H9 (cell line): Measurements from ENCODE around the gene TMEM182. TPM values are rescaled to one million over a fixed set of nuclear protein-coding genes. Genes with fewer than 3 reads are reported as not detected.

Source experiments
- DNase-seq: peaks from one replicate; pipeline ENCODE4 v3.0.0-alpha.2; 2017
- H2AFZ ChIP-seq: one replicate; pipeline ENCODE4 v1.6.1; 2013; ENCODE audit warnings: mild to moderate bottlenecking, low read length, control low read depth, moderate library complexity
- H2AK5ac ChIP-seq: 2 replicates; pipeline ENCODE4 v1.6.1; 2013; ENCODE audit warnings: low read length, control low read depth, mixed read lengths; ENCODE audit not compliant: insufficient read length
- H2BK120ac ChIP-seq: one replicate; pipeline ENCODE4 v1.6.1; 2013; ENCODE audit warnings: low read depth, mild to moderate bottlenecking, low read length, control low read depth, inconsistent platforms; ENCODE audit not compliant: poor library complexity, severe bottlenecking
- H2BK12ac ChIP-seq: 2 replicates; pipeline ENCODE4 v1.6.1; 2013; ENCODE audit warnings: low read length, control low read depth, mixed read lengths, low read depth; ENCODE audit not compliant: insufficient read length
- H2BK15ac ChIP-seq: 2 replicates; pipeline ENCODE4 v1.6.1; 2013; ENCODE audit warnings: low read depth, low read length, control low read depth
- H2BK20ac ChIP-seq: one replicate; pipeline ENCODE4 v1.6.1; 2013; ENCODE audit warnings: low read depth, mild to moderate bottlenecking, low read length, control low read depth, inconsistent platforms; ENCODE audit not compliant: poor library complexity, severe bottlenecking
- H2BK5ac ChIP-seq: 2 replicates; pipeline ENCODE4 v1.6.1; 2013; ENCODE audit warnings: low read length, control low read depth, mixed read lengths; ENCODE audit not compliant: insufficient read length
- H3K14ac ChIP-seq: 2 replicates; pipeline ENCODE4 v1.6.1; 2013; ENCODE audit warnings: low read length, control low read depth; ENCODE audit not compliant: insufficient read depth
- H3K18ac ChIP-seq: 2 replicates; pipeline ENCODE4 v1.6.1; 2013; ENCODE audit warnings: low read depth, mild to moderate bottlenecking, mixed read lengths, low read length, control low read depth; ENCODE audit not compliant: insufficient read length
- H3K23ac ChIP-seq: 2 replicates; pipeline ENCODE4 v1.6.1; 2013; ENCODE audit warnings: low read length, control low read depth, mixed read lengths, low read depth; ENCODE audit not compliant: insufficient read length
- H3K23me2 ChIP-seq: 2 replicates; pipeline ENCODE4 v1.6.1; 2013; ENCODE audit warnings: low read depth, mild to moderate bottlenecking, mixed read lengths, low read length, control low read depth; ENCODE audit not compliant: insufficient read length, poor library complexity, severe bottlenecking
- H3K27ac ChIP-seq: 2 replicates; pipeline ENCODE4 v1.5.1; 2013; ENCODE audit warnings: low read length, control low read depth, mixed read lengths, low read depth; ENCODE audit not compliant: insufficient read length
- H3K27me3 ChIP-seq: 2 replicates; pipeline ENCODE4 v1.6.1; 2013; ENCODE audit warnings: low read length, control low read depth, inconsistent platforms; ENCODE audit not compliant: insufficient read depth
- H3K4ac ChIP-seq: 2 replicates; pipeline ENCODE4 v1.6.1; 2013; ENCODE audit warnings: low read depth, mild to moderate bottlenecking, control low read depth, inconsistent platforms, low read length, moderate library complexity
- H3K4me1 ChIP-seq: 2 replicates; pipeline ENCODE4 v1.6.1; 2013; ENCODE audit warnings: low read length, control low read depth, inconsistent platforms; ENCODE audit not compliant: insufficient read depth
- H3K4me2 ChIP-seq: 2 replicates; pipeline ENCODE4 v1.6.1; 2013; ENCODE audit warnings: low read length, control low read depth, mixed read lengths; ENCODE audit not compliant: insufficient read length, insufficient read depth
- H3K56ac ChIP-seq: 2 replicates; pipeline ENCODE4 v1.6.1; 2013; ENCODE audit warnings: low read depth, mild to moderate bottlenecking, mixed read lengths, low read length, control low read depth; ENCODE audit not compliant: insufficient read length
- H3K79me1 ChIP-seq: 2 replicates; pipeline ENCODE4 v1.6.1; 2013; ENCODE audit warnings: low read depth, mild to moderate bottlenecking, moderate library complexity, low read length, control low read depth, inconsistent platforms; ENCODE audit not compliant: insufficient read depth, poor library complexity, severe bottlenecking
- H3K79me2 ChIP-seq: 2 replicates; pipeline ENCODE4 v1.6.1; 2013; ENCODE audit warnings: low read length, control low read depth, inconsistent platforms; ENCODE audit not compliant: insufficient read depth
- H3K9ac ChIP-seq: 2 replicates; pipeline ENCODE4 v1.6.1; 2013; ENCODE audit warnings: low read length, control low read depth, mixed read lengths; ENCODE audit not compliant: insufficient read length; ENCODE audit errors: extremely low read depth
- H3K9me3 ChIP-seq: one replicate; pipeline ENCODE4 v1.6.1; 2013; ENCODE audit warnings: low read depth, low read length, inconsistent platforms; ENCODE audit not compliant: control insufficient read depth
- H3T11ph ChIP-seq: one replicate; pipeline ENCODE4 v1.6.1; 2013; ENCODE audit warnings: mild to moderate bottlenecking, low read length, control low read depth, inconsistent platforms
- H4K20me1 ChIP-seq: one replicate; pipeline ENCODE4 v1.6.1; 2013; ENCODE audit not compliant: control insufficient read depth, insufficient read length, insufficient read depth
- H4K5ac ChIP-seq: 2 replicates; pipeline ENCODE4 v1.6.1; 2013; ENCODE audit warnings: low read depth, mild to moderate bottlenecking, mixed read lengths, low read length, control low read depth; ENCODE audit not compliant: insufficient read length
- H4K8ac ChIP-seq: replicated peaks from 2 replicates; pipeline ENCODE4 v1.6.1; 2013; ENCODE audit warnings: low read length, control low read depth, mixed read lengths, low read depth; ENCODE audit not compliant: insufficient read length
- H4K91ac ChIP-seq: 2 replicates; pipeline ENCODE4 v1.6.1; 2013; ENCODE audit warnings: low read depth, mild to moderate bottlenecking, moderate library complexity, mixed read lengths, low read length, control low read depth; ENCODE audit not compliant: insufficient read length
- H3K27ac Mint-ChIP-seq, 3 experiments: 2 replicates in 2 of 3; 3 replicates in 1 of 3; pipeline ENCODE4 v1.8.0; 2020 to 2021; ENCODE audit warnings: mixed read lengths in 3 of 3, mild to moderate bottlenecking in 1 of 3, moderate library complexity in 1 of 3
- H3K27me3 Mint-ChIP-seq: 2 replicates; pipeline ENCODE4 v1.8.0; 2021; ENCODE audit warnings: low read depth, mild to moderate bottlenecking, moderate library complexity, mixed read lengths
- H3K36me3 Mint-ChIP-seq, 3 experiments: 2 replicates in 2 of 3; 3 replicates in 1 of 3; pipeline ENCODE4 v1.8.0; 2020 to 2021; ENCODE audit warnings: low read depth in 3 of 3, mixed read lengths in 3 of 3; ENCODE audit not compliant: insufficient read depth in 1 of 3
- H3K4me1 Mint-ChIP-seq, 2 experiments: 2 replicates each; pipeline ENCODE4 v1.8.0; 2020; ENCODE audit warnings: mixed read lengths in 2 of 2
- H3K4me3 Mint-ChIP-seq, 2 experiments: 2 replicates in 1 of 2; 3 replicates in 1 of 2; pipeline ENCODE4 v1.8.0; 2020 to 2021; ENCODE audit warnings: mild to moderate bottlenecking in 2 of 2, mixed read lengths in 2 of 2, moderate library complexity in 1 of 2
- H3K9me3 Mint-ChIP-seq, 2 experiments: 2 replicates in 1 of 2; 3 replicates in 1 of 2; pipeline ENCODE4 v1.8.0; 2020; ENCODE audit warnings: mild to moderate bottlenecking in 2 of 2, mixed read lengths in 2 of 2, moderate library complexity in 1 of 2
- CTCF ChIP-seq: fragments of 200-600 bp; sonication (generic); conservative IDR thresholded peaks from 3 replicates; pipeline ENCODE4 v1.8.0; 2021; ENCODE audit warnings: antibody characterized with exemption, mild to moderate bottlenecking
- WGBS: extraction: QIAGEN DNeasy Blood & Tissue Kit; methylation state at CpG from one replicate; pipeline ENCODE4 v1.1.7; 2013; ENCODE audit warnings: missing lambda C conversion rate, low lambda C conversion rate, mixed read lengths; ENCODE audit not compliant: insufficient read length; ENCODE audit errors: extremely low coverage; 5-methylcytosine and 5-hydroxymethylcytosine counted together
- total RNA-seq: library from RNA; stranded (reverse); gene quantifications from 2 replicates; pipeline ENCODE4 v1.2.1, GENCODE V29; 2021

The TMEM182 gene
- total RNA-seq, 1 experiment from 2014 or later: 3.6 TPM

DNA sequence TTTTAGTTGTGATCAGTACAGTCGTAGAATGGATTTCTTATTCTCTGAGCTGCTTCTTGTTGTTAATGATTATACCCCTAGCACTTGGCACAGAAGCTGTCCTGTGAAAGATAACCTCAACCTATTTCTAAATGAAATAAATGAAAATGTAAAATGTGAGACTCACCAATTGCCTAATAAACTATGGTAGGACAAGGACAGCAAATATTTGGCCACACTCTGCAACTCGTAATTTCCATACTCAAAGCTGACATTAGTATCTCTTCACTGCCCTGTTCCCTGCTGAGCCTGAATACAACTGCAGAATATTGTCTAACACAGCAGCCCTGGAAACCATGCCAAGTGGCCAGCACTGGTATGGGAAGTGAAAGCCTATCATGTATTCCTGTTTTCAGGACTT, 34.5 kb downstream of the TMEM182 start:
- Histone ChIP-seq H2BK12ac (no peak overlapping the region), H3K14ac (no peak overlapping the region), H3K4ac (no peak overlapping the region), H2AFZ (no peak overlapping the region), H2BK20ac (no peak overlapping the region), H4K5ac (no peak overlapping the region), H2BK15ac (no peak overlapping the region), H2BK120ac (no peak overlapping the region), H3K9me3 (peaks cover 8% of the 10 kb centered on the region), H3K18ac (no peak overlapping the region), H2BK5ac (no peak overlapping the region), H3K79me2 (no peaks in the 10 kb centered on the region), H4K91ac (no peak overlapping the region), H3K23me2 (no peaks in the 10 kb centered on the region), H3K27me3 (no peaks in the 10 kb centered on the region), H3K23ac (no peak overlapping the region), H3K79me1 (no peaks in the 10 kb centered on the region), H3T11ph (no peak overlapping the region), H3K56ac (no peak overlapping the region), H3K4me2 (no peak overlapping the region), H3K27ac (no peak overlapping the region), H4K20me1 (no peaks in the 10 kb centered on the region), H4K8ac (no peak overlapping the region), H2AK5ac (no peak overlapping the region), H3K4me1 (no peaks in the 10 kb centered on the region), H3K9ac (no peak overlapping the region)
- no peak for DNase-seq
- peaks cover 4 to 5% of the 10 kb centered on the region in 2 experiments for H3K4me1 Mint-ChIP-seq
- TF ChIP-seq CTCF: no peak
- no peak overlapping the region for H3K4me3 Mint-ChIP-seq
- WGBS: no CpG with 5 or more reads among the region's 2 CpGs
- no peaks in the 10 kb centered on the region for H3K27me3 Mint-ChIP-seq
- H3K36me3 Mint-ChIP-seq: peaks cover 31 to 40% (median 37%) of the 10 kb centered on the region in 3 experiments
- H3K27ac Mint-ChIP-seq: no peak overlapping the region; a peak in 1 of 7 replicates
- peaks cover 22 to 24% of the 10 kb centered on the region in 2 experiments for H3K9me3 Mint-ChIP-seq
